ENCODE measurements around the gene PSKH1.

Gene PSKH1

DNA sequence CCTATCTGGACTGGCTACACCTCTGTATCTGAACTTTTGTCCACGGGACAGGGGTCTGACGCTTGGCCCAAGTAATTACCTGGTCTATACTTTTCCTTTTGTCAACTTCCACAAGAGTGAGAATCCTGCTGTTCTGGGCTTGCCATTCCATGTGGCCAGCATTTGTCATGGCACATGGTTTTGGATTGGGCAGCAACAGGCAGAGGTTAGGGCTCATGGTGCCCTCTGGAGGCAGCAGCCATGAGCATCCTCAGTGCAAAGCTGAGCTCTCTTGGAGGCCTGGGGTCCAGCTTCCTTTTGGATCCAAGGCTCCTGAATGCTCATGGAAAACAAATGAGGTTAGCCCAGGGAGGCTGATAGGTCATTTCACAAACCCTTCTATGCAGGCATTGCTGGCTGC lies 27.7 kb upstream of the PSKH1 start:
- WGBS, 2 experiments, result 91 to 92% methylated on average over 2 of the region's 2 CpGs
- Histone ChIP-seq H3K4me1 (ENCODE audit: control insufficient read depth, insufficient read depth, low read length) (no peaks in the 10 kb centered on the region), H3K4me3 (ENCODE audit: insufficient read depth, low read depth, low read length) (no peak overlapping the region), H3K27ac (ENCODE audit: insufficient read depth, low read depth, low read length, poor library complexity, severe bottlenecking) (no peak overlapping the region), H3K36me3 (ENCODE audit: control insufficient read depth, insufficient read depth, low read length) (peaks cover 21% of the 10 kb centered on the region), H3K27me3 (ENCODE audit: control insufficient read depth, insufficient read depth, low read length, poor library complexity, severe bottlenecking) (no peaks in the 10 kb centered on the region), H3K9me3 (ENCODE audit: control insufficient read depth, low read length) (no peaks in the 10 kb centered on the region)

DNA sequence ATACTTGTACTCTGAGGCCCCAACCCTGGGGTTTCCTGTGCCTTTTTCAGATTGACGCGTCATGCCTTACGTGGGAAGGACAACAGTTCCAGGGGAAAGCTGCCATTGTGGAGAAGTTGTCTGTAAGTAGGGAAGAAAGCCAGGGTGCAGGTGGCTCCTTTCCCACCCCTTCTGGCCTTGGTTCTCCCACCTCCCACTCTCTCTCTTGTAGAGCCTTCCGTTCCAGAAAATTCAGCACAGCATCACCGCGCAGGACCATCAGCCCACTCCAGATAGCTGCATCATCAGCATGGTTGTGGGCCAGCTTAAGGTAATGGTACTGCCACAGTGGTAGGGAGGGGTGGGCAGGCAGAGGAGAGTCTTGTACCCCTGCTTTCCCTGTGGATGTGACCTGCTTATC lies 24.8 kb upstream of the PSKH1 start:
- Histone ChIP-seq H3K27ac (ENCODE audit: insufficient read depth, low read depth, low read length, poor library complexity, severe bottlenecking) (no peak overlapping the region), H3K27me3 (ENCODE audit: control insufficient read depth, insufficient read depth, low read length, poor library complexity, severe bottlenecking) (no peaks in the 10 kb centered on the region), H3K36me3 (ENCODE audit: control insufficient read depth, insufficient read depth, low read length) (peaks cover 21% of the 10 kb centered on the region), H3K4me1 (ENCODE audit: control insufficient read depth, insufficient read depth, low read length) (no peaks in the 10 kb centered on the region), H3K4me3 (ENCODE audit: insufficient read depth, low read depth, low read length) (no peak overlapping the region), H3K9me3 (ENCODE audit: control insufficient read depth, low read length) (no peaks in the 10 kb centered on the region)
- WGBS, 2 experiments, result 97 to 98% methylated on average over 6 of the region's 6 CpGs

DNA sequence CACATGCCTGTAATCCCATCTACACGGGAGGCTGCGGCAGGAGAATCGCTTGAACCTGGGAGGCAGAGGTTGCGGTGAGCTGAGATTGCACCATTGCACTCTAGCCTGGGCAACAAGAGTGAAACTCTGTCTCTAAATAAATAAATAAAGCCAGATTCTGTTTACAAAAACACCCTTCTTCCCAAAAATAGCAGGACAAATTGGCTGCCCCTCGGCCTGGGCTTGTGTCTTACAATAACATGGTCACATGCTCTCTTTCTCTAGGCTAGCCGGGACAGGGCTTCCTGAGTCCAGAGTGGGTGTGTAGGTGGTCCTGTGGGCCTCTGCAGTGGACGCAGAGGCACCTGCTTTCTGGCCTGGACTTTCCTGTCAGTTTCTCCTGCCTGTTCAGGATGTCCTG lies 23.4 kb upstream of the PSKH1 start:
- Histone ChIP-seq H3K27me3 (ENCODE audit: control insufficient read depth, insufficient read depth, low read length, poor library complexity, severe bottlenecking) (no peaks in the 10 kb centered on the region), H3K9me3 (ENCODE audit: control insufficient read depth, low read length) (no peaks in the 10 kb centered on the region), H3K36me3 (ENCODE audit: control insufficient read depth, insufficient read depth, low read length) (peaks cover 21% of the 10 kb centered on the region), H3K4me3 (ENCODE audit: insufficient read depth, low read depth, low read length) (no peak overlapping the region), H3K4me1 (ENCODE audit: control insufficient read depth, insufficient read depth, low read length) (peaks cover 4% of the 10 kb centered on the region), H3K27ac (ENCODE audit: insufficient read depth, low read depth, low read length, poor library complexity, severe bottlenecking) (no peak overlapping the region)
- WGBS, 2 experiments, result 92% methylated on average over 7 of the region's 7 CpGs

DNA sequence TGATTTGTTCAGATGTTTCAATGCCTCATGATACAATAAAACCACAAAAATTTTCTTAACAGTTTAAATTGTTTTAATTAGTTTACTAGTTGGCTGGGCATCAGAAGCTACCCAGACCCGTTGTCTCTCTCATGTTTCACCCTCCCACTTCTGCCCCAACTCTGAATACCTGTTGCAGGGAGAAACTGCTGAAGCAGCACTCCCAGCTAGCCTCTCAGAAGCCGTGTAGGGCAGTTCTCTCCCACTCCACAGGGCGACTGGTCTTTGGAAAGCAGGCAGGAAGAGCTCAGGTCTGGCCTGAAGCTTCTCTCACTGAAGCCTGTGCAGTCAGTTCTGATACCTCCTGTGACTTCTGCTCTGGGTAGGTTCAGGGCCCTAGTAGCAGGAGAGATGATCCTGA lies 21.8 kb upstream of the PSKH1 start:
- Histone ChIP-seq H3K27ac (ENCODE audit: insufficient read depth, low read depth, low read length, poor library complexity, severe bottlenecking) (no peak overlapping the region), H3K36me3 (ENCODE audit: control insufficient read depth, insufficient read depth, low read length) (peaks cover 21% of the 10 kb centered on the region)
- whole genome bisulfite sequencing, 2 experiments, result 90 to 91% methylated on average over 3 of the region's 3 CpGs

DNA sequence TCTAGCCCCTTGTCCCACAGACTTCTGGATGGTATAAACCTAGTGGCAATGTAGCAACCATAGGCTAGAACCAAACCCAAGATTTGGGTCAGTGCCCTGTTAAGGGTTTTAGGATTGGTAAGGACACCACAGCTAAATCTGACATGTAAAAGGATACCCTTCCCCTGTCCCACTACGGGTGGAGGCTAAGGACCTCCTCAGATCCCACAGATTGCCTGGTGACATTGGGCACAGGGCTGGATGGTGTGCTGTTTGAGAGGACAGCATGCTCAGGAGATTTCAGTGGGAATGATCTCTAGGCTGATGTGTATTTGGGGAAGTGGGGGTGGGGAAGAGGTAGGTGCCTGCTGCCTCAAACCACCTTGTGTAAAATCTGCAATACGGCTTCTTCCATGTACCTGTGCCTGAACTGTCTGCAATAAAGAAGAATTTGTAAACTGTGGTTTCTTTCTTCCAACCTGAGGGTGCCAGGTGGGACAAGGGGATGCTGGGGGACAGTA lies 20.9 kb upstream of the PSKH1 start:
- H3K27me3 ChIP-seq (ENCODE audit: control insufficient read depth, insufficient read depth, low read length, poor library complexity, severe bottlenecking), result no peaks in the 10 kb centered on the region
- H3K4me1 ChIP-seq (ENCODE audit: control insufficient read depth, insufficient read depth, low read length), result peaks cover 4% of the 10 kb centered on the region
- 90% methylated on average over 2 of the region's 2 CpGs for WGBS, 2 experiments
- H3K4me3 ChIP-seq (ENCODE audit: insufficient read depth, low read depth, low read length), result no peak overlapping the region
- peaks cover 15% of the 10 kb centered on the region for H3K36me3 ChIP-seq (ENCODE audit: control insufficient read depth, insufficient read depth, low read length)
- no peaks in the 10 kb centered on the region for H3K9me3 ChIP-seq (ENCODE audit: control insufficient read depth, low read length)
- no peak overlapping the region for H3K27ac ChIP-seq (ENCODE audit: insufficient read depth, low read depth, low read length, poor library complexity, severe bottlenecking)

More for the DNA sequence above, 21.8 kb upstream of the PSKH1 start:
- Histone ChIP-seq H3K4me1 (ENCODE audit: control insufficient read depth, insufficient read depth, low read length) (peaks cover 4% of the 10 kb centered on the region), H3K9me3 (ENCODE audit: control insufficient read depth, low read length) (no peaks in the 10 kb centered on the region), H3K4me3 (ENCODE audit: insufficient read depth, low read depth, low read length) (no peak overlapping the region), H3K27me3 (ENCODE audit: control insufficient read depth, insufficient read depth, low read length, poor library complexity, severe bottlenecking) (no peaks in the 10 kb centered on the region)

DNA sequence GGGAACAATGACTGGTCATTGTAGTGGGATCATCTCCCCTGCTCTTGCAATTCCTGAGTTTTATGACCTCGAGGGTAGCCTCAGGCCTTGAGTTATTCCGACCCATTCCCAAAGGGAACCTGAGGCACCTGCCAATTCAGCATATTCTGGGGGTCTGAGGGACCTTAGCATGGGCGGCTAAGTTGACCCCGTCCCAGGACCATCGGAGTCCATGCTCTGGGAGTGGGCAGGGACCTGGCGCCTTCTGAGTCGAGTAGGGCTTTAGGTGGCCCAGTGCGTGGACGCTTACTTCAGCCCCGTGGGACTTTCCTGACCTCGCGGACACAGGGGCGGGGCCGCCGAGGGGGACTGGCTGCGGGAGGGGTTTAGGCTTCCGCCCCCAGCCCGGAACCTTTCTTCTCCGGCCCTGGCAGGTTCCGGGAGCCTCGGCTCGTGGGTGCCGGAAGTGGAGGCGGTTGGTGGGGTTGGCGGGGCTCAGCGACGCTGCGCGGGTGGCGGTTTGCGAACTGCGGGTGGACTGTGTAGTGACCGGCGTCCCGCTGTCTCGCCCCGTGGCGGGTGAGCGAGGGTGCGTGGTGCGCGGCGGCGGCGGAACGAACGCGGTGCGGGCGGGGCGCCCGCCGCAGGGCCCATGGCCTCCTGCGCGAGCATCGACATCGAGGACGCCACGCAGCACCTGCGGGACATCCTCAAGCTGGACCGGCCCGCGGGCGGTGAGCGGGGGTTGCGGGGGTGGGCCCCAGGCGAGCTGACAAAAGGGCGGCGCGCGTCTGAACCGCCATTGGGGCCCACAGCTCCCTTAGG lies 20.2 kb upstream of the PSKH1 start, which contains the start of gene EDC4:
TSS of gene EDC4 (plus strand) at position 422 of the 804 bp plus-strand sequence. CDS start at position 632, 210 bp downstream.
- WGBS, 2 experiments, result 5% methylated on average over 72 of the region's 72 CpGs
- peak within 1 kb of the TSS; percentile 17 for H3K27ac ChIP-seq (ENCODE audit: insufficient read depth, low read depth, low read length, poor library complexity, severe bottlenecking)
- H3K9me3 ChIP-seq (ENCODE audit: control insufficient read depth, low read length), result no peaks in the 10 kb centered on the region
- peaks cover 15% of the 10 kb centered on the region for H3K36me3 ChIP-seq (ENCODE audit: control insufficient read depth, insufficient read depth, low read length)
- H3K27me3 ChIP-seq (ENCODE audit: control insufficient read depth, insufficient read depth, low read length, poor library complexity, severe bottlenecking), result no peaks in the 10 kb centered on the region
- H3K4me3 ChIP-seq (ENCODE audit: insufficient read depth, low read depth, low read length), result peak within 1 kb of the TSS; percentile 85
- peaks cover 4% of the 10 kb centered on the region for H3K4me1 ChIP-seq (ENCODE audit: control insufficient read depth, insufficient read depth, low read length)

DNA sequence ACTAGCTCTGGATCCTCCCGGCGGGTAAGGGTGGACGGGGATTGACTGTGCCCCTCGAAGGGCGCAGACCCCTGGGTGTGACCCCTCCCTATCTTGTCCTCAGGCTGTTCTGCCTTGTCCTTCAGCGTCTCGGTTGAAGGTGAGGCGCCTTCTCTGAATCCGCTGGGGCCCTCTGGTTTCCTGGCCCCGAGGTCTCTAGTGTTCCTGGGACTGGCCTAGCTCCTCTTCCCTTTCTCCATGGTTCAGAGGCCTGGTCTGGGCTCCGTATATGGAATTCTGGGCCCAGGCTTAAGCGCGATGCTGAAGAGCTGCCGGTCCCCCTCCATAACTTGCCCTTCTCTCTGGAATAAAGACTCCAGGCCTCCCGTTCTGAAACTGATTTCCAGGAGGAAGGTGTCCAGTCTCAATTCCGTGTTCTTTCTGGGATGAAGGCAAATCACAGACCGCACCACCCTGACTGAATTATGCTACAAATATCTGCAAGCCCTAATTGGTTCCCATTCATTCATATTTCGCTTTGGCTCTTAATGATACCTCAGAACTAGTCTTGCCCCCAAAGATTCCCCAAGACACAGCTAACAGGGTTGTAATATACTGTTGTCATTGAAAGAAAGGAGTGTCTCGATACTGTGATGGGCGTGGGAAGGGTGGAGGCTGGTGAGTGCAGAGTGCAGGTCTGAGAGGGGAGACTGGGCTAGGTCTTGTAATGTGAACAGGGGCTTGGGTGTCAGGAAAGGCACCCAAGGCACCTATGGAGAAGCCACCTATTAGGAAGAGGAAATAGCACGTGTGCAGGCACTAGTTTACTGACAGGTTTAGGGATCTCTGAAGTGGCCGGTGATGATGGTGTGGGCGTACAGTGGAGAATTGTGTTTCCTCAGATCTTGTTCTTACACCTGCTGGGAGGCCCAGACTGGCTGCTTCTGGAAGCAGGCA lies 19.4 kb upstream of the PSKH1 start:
- 27% methylated on average over 23 of the region's 23 CpGs for WGBS, 2 experiments
- Histone ChIP-seq H3K9me3 (ENCODE audit: control insufficient read depth, low read length) (no peaks in the 10 kb centered on the region), H3K4me1 (ENCODE audit: control insufficient read depth, insufficient read depth, low read length) (peaks cover 4% of the 10 kb centered on the region), H3K27me3 (ENCODE audit: control insufficient read depth, insufficient read depth, low read length, poor library complexity, severe bottlenecking) (no peaks in the 10 kb centered on the region), H3K4me3 (ENCODE audit: insufficient read depth, low read depth, low read length) (peak overlapping the region; percentile 85), H3K36me3 (ENCODE audit: control insufficient read depth, insufficient read depth, low read length) (peaks cover 14% of the 10 kb centered on the region), H3K27ac (ENCODE audit: insufficient read depth, low read depth, low read length, poor library complexity, severe bottlenecking) (peak overlapping the region; percentile 17)

DNA sequence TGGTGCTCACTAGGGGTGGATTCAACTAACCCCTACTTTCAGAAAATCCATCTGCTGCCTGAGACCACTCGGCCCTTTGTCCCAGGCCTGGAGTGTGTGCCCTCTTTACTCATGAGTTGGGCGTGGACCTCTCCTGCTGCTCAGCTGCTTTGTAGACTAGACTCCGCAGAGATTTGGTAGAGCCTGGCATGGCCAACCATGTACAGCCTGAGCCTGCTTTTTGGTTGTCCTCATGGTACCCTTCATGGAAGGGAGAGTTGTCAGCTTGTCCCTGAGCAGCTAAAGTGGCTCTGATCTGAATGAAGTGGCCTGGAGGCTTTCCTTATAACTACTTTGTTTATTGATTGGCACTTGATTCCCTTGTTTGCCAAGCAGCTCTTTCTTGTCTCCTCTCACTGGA lies 18.7 kb upstream of the PSKH1 start:
- H3K36me3 ChIP-seq (ENCODE audit: control insufficient read depth, insufficient read depth, low read length), result peaks cover 20% of the 10 kb centered on the region
- H3K4me3 ChIP-seq (ENCODE audit: insufficient read depth, low read depth, low read length), result peak overlapping the region; percentile 85
- 88 to 94% methylated on average over 3 of the region's 3 CpGs for WGBS, 2 experiments

DNA sequence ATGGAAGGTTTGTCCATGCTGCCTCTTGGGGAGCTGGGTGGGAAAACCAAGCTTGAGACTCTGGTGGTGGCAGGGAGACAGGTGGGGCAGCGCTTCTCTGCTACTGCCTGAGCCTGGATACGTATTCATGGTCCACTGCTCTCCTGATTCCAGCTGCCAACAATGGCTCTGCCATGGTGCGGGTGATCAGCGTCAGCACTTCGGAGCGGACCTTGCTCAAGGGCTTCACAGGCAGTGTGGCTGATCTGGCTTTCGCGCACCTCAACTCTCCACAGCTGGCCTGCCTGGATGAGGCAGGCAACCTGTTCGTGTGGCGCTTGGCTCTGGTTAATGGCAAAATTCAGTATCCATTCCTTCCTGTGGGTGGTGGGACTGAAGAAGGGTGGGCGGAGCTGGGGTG lies 16.0 kb upstream of the PSKH1 start:
- 94 to 97% methylated on average over 11 of the region's 11 CpGs for WGBS, 2 experiments
- no peaks in the 10 kb centered on the region for H3K27me3 ChIP-seq (ENCODE audit: control insufficient read depth, insufficient read depth, low read length, poor library complexity, severe bottlenecking)
- no peaks in the 10 kb centered on the region for H3K9me3 ChIP-seq (ENCODE audit: control insufficient read depth, low read length)
- H3K4me3 ChIP-seq (ENCODE audit: insufficient read depth, low read depth, low read length), result no peak overlapping the region
- H3K36me3 ChIP-seq (ENCODE audit: control insufficient read depth, insufficient read depth, low read length), result peaks cover 39% of the 10 kb centered on the region
- H3K4me1 ChIP-seq (ENCODE audit: control insufficient read depth, insufficient read depth, low read length), result peaks cover 4% of the 10 kb centered on the region
- no peak overlapping the region for H3K27ac ChIP-seq (ENCODE audit: insufficient read depth, low read depth, low read length, poor library complexity, severe bottlenecking)

More for the DNA sequence above, 18.7 kb upstream of the PSKH1 start:
- no peaks in the 10 kb centered on the region for H3K9me3 ChIP-seq (ENCODE audit: control insufficient read depth, low read length)
- H3K4me1 ChIP-seq (ENCODE audit: control insufficient read depth, insufficient read depth, low read length), result peaks cover 4% of the 10 kb centered on the region
- H3K27me3 ChIP-seq (ENCODE audit: control insufficient read depth, insufficient read depth, low read length, poor library complexity, severe bottlenecking), result no peaks in the 10 kb centered on the region
- no peak overlapping the region for H3K27ac ChIP-seq (ENCODE audit: insufficient read depth, low read depth, low read length, poor library complexity, severe bottlenecking)

DNA sequence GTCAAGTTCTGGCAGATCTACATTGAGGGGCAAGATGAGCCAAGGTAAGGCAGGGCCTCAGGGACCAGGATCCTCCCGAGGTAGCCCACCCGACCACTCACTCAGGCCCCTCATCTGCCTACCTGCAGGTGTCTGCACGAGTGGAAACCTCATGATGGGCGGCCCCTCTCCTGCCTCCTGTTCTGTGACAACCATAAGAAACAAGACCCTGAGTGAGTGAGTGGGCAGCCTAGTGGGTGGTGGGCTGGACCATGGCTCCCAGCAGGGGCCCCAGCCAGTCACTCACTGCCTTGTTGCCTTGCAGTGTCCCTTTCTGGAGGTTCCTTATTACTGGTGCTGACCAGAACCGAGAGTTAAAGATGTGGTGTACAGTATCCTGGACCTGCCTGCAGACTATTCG lies 14.8 kb upstream of the PSKH1 start:
- Histone ChIP-seq H3K4me1 (ENCODE audit: control insufficient read depth, insufficient read depth, low read length) (peaks cover 4% of the 10 kb centered on the region), H3K4me3 (ENCODE audit: insufficient read depth, low read depth, low read length) (no peak overlapping the region), H3K27ac (ENCODE audit: insufficient read depth, low read depth, low read length, poor library complexity, severe bottlenecking) (no peak overlapping the region), H3K36me3 (ENCODE audit: control insufficient read depth, insufficient read depth, low read length) (peaks cover 42% of the 10 kb centered on the region), H3K9me3 (ENCODE audit: control insufficient read depth, low read length) (no peaks in the 10 kb centered on the region), H3K27me3 (ENCODE audit: control insufficient read depth, insufficient read depth, low read length, poor library complexity, severe bottlenecking) (no peaks in the 10 kb centered on the region)
- 89 to 97% methylated on average over 6 of the region's 6 CpGs for WGBS, 2 experiments

Data from ectodermal cell (in vitro differentiated cells).